GM18951 (cell line): ENCODE measurements around the gene DLGAP1.
"Not testable (repeated sequence)": the region's sequence is repeated elsewhere in the genome, so short reads cannot be mapped to it uniquely, and the experiment has no call there.

Source experiments
- POLR2A ChIP-seq: IDR thresholded peaks from 4 replicates; pipeline ENCODE4 v1.6.1; 2011; ENCODE audit warnings: mild to moderate bottlenecking; ENCODE audit not compliant: insufficient read length, insufficient read depth; ENCODE audit errors: extremely low read depth
- in situ Hi-C: fragments of 300-500 bp; cut with MboI; formaldehyde crosslinking; loops from one replicate; pipeline ENCODE4 v1.12.0; 2022; ENCODE audit warnings: low sequenced_read_pairs, mixed read lengths, inconsistent platforms; ENCODE audit not compliant: unreplicated experiment

The DLGAP1 gene

DNA sequence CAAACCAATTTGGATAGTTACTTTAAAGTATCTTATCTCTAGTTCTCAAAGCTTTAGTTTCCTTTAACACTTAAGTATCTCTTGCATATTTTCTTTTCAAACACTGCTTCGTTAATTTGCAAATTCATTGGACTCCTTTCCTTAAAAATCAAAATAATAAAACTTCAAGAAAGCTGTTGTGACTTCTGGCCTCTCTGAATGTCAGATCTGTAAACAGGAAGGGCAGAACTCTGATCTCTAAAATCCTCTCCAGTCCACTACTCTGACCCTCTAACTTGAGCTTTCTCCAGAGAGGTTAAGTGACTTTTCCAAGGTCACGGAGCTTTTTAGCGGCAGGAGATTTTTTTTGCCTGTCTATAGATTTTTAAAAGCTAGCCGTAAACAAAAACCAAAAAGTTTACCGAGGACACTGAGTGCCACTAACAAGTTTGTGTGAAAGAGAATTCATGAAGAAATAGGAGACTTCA lies 849.6 kb downstream of the DLGAP1 start:
- TF ChIP-seq POLR2A, result no peak
- in situ Hi-C loops, result no loop called here

DNA sequence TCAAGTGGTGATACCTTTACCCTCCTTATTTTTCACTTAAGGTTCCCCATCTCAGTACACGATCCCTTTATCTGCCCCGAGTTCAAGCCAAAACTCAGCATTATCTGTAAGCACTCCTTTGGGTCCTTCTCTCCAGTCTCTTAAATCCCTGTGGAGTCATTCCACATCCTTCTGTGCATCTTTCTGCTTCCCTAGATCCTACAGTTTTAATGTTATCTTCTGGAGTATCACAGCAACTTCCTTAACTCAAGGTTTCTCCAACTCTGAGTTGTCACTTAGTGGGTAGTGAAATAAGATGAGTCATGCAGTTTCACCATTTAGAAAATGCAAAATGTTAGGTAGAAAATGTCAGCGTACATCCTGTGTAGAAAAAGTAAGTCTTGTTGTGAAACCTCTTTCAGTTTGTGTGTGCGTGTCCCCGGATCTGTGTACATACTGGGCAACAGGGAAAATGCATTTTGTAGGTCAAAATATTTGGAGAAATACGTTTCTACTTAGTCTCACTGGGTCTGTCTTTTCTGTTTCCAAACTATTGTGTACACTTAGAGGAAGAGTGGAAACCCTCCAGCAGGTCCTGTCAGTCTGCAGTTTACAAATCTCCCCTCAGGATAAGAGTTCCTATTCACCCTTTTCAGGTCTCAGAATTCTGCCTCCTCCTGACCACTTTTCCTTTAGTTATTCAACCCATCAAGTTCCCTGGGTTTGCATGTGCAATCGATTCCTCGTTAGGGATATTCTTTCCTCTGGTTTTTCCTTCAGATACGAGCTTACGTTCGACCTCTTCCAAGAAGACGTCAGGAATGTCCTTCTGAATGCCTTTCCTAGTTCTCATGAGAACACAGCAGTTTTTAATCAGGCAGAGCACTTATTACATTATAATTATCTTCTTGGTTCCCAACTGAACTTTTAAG lies 850.4 kb downstream of the DLGAP1 start:
- in situ Hi-C loops, result no loop called here
- TF ChIP-seq POLR2A, result peak; percentile 21

DNA sequence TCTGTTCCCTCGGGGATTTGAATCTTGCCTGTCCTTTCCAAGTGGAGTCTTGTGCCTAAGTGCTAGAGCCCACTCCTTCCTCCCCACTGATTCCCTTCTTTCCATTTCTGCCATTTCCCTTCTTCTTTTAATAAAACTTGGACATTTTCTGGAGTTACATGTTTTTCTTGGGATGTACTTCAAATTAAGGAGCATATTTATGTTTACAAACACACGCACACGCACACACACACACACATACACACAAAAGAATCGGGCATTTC lies 850.9 kb downstream of the DLGAP1 start:
- in situ Hi-C loops, result no loop called here
- TF ChIP-seq POLR2A, result peak; percentile 5

DNA sequence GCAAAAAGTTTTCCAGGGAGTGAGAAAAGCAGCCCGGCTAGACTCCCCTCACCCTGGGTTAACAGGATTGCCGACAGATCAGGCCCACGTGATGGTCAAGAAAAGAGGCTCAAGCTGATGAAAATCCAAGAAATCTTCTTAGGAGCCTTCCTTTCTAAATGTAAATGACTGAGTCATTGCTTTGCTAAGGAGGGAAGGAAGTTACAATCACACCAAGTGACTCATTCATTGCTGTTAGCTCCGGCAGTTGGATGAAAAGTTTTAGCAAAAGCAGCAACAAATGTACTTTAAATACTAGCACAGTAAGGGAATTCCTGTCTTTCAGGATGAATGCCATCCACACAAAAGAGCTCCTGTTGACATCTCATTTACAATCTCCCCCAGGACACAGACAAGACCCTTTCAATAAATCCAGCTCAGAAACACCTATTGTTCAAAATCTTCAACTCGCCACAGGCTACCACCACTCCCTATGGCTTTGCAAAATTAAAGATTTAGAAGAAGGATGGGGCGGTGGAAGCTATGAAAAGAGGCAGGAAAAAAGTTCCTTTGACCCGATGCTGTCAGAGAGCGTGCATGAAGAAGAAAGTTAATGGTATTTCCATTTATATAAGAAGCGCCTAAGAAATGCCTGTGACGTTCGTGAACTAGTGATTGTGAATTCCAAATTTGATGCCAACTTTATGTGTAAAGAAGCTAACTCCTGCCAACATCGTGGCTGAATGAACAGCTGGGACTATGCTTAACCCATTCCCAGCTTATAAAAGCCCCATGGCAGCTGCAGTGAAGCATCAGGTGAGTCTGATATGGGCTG lies 851.5 kb downstream of the DLGAP1 start:
- TF ChIP-seq POLR2A, result no peak
- in situ Hi-C loops, result no loop called here

DNA sequence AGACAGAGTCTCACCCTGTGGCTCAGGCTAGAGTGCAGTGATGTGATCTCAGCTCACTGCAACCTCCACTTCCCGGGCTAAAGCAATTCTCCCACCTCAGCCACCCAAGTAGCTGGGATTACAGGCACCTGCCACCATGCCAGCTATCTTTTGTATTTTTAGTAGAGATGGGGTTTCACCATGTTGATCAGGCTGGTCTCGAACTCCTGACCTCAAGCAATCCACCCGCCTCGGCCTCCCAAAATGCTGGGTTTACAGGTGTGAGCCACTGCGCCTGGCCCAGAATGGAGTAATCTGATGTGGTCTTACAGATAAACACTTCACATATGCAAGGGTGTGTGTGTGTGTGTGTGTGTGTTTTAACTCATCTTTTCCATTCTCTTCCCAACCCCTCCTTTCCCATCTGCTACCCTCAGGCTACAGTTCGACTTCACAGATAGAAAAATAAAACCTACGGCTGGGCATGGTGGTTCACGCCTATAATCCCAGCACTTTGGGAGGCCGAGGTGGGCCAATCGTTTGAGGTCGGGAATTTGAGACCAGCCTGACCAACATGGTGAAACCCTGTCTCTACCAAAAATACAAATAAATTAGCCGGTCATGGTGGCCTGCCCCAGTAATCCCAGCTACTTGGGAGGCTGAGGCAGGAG lies 853.9 kb downstream of the DLGAP1 start:
- in situ Hi-C loops, result not testable (repeated sequence)

DNA sequence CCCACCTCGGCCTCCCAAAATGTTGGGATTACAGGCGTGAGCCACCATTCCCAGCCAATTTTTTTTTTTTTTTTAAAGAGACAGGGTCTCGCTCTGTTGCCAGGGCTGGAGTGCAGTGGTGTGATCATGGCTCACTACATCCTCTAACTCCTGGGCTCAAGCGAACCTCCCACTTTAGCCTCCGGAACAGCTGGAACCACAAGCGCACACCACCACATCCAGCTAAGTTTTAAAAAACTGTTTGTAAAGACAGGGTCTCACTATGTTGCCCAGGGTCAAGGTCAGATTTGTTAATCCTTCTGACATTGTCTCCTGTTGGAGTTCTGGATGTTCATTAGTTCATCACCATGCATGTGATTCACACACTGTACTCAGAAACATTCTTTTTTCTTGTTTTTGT lies 855.2 kb downstream of the DLGAP1 start:
- in situ Hi-C loops, result loop anchor here (5.0 to 10.0 kb wide), 2 partner anchors 65 to 338 kb away; partner anchors contain the start of gene MYL12B
- no peak for TF ChIP-seq POLR2A

GRCh38 chr18:3599195-3599594 lies 855.9 kb downstream of the DLGAP1 start:
- TF ChIP-seq POLR2A, result no peak
- in situ Hi-C loops, result loop anchor here (5.0 to 10.0 kb wide), 2 partner anchors 66 to 337 kb away; partner anchors contain the start of gene MYL12B

DNA sequence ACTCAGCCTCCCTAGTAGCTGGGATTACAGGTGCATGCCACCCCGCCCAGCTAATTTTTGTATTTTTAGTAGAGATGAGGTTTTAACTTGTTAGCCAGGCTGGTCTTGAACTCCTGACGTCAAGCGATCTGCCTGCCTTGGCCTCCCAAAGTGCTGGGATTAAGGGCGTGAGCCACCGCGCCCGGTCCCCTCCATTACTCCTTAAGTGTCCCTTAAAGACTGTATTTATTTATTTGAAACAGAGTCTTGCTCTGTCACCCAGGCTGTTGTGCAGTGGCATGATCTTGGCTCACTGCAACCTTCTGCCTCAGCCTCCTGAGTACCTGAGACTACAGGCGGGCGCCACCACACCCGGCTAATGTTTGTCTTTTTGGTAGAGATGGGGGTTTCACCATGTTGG lies 856.5 kb downstream of the DLGAP1 start:
- no peak for TF ChIP-seq POLR2A
- in situ Hi-C loops, result loop anchor here (5.0 to 10.0 kb wide), 2 partner anchors 66 to 336 kb away; partner anchors contain the start of gene MYL12B

DNA sequence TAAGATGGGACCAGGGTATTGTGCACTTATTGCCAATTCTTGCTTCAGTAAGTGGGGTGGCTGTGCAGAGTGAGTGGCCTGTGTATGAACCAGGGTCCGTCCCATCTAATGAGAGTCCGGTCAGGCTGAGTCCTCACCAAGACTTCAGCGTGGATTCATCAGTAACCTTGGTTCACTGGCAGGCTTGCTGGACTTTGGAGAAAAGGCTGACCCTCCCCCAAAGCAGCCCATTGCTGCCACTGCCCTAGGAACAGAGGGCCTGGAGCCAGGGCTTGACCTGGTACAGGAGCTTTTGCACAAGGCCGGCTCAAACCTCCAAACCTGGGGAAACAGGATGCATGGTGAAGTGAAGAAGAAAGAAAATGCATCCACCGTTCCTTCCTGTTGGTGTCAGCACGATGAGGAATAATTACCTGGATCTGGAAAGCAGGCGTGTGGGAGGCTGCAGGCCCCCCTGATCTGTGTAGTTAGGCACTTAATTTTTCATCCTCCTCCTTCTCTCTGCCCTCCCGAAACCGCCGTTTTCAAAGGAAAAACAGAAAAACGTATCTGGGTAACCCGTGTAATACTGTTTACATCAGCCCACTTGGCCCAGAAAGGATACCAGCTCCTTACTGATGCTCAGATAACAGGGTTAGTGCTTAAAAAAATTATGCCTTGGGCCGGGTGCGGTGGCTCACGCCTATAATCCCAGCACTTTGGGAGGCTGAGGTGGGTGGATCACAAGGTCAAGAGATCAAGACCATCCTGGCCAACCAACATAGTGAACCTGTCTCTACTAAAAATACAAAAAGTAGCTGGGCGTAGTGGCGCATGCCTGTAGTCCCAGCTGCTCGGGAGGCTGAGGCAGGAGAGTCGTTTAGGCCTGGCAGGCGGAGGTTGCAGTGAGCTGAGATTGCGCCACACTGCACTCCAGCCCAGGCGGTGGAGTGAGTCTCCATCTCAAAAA lies 857.4 kb downstream of the DLGAP1 start:
- in situ Hi-C loops, result loop anchor here (5.0 to 10.0 kb wide), 2 partner anchors 67 to 335 kb away; partner anchors contain the start of gene MYL12B
- no peak for TF ChIP-seq POLR2A

- TF ChIP-seq POLR2A, result no peak
- in situ Hi-C loops, result loop anchor here (5.0 to 10.0 kb wide), 2 partner anchors 68 to 335 kb away; partner anchors contain the start of gene MYL12B
Measured at GRCh38 chr18:3596637-3597384, 858.3 kb downstream of the DLGAP1 start.

- no peak for TF ChIP-seq POLR2A
- in situ Hi-C loops, result loop anchor here (5.0 to 10.0 kb wide), 2 partner anchors 69 to 334 kb away; partner anchors contain the start of gene MYL12B
Measured at GRCh38 chr18:3596324-3596636, 858.8 kb downstream of the DLGAP1 start.

GRCh38 chr18:3595369-3596273 lies 859.5 kb downstream of the DLGAP1 start:
- TF ChIP-seq POLR2A, result no peak
- in situ Hi-C loops, result loop anchor here (5.0 to 10.0 kb wide), 2 partner anchors 69 to 333 kb away; partner anchors contain the start of gene MYL12B
